Suprapubic skin (tissue), 4 donors: ENCODE measurements around the gene TMEM184B. TPM values are rescaled to one million over a fixed set of nuclear protein-coding genes. Genes with fewer than 3 reads are reported as not detected.

Source experiments
- DNase-seq, 2 donors: peaks; one replicate each; pipeline ENCODE4 v3.0.0-alpha.2; 2019; ENCODE audit warnings: low spot score in 2 of 2
- H3K27ac ChIP-seq: fragments of 200-600 bp; sonication (generic); one replicate; pipeline ENCODE4 v1.5.1; 2019
- H3K27me3 ChIP-seq: fragments of 200-600 bp; sonication (generic); one replicate; pipeline ENCODE4 v1.5.1; 2019
- H3K36me3 ChIP-seq: fragments of 200-600 bp; sonication (generic); one replicate; pipeline ENCODE4 v1.5.1; 2019
- H3K4me1 ChIP-seq: fragments of 200-600 bp; sonication (generic); one replicate; pipeline ENCODE4 v1.5.1; 2019
- H3K4me3 ChIP-seq: fragments of 200-600 bp; sonication (generic); one replicate; pipeline ENCODE4 v1.5.1; 2019; ENCODE audit warnings: mild to moderate bottlenecking
- H3K9me3 ChIP-seq: fragments of 200-600 bp; sonication (generic); one replicate; pipeline ENCODE4 v1.5.1; 2019
- CTCF ChIP-seq, 2 donors: fragments of 200-600 bp in 1 of 2; fragments of 450-650 bp in 1 of 2; sonication (generic) in 1 of 2; IDR thresholded peaks; one replicate each; pipeline ENCODE4 v1.5.1; 2016 to 2019; ENCODE audit warnings: antibody characterized with exemption in 2 of 2, mild to moderate bottlenecking in 1 of 2, moderate library complexity in 1 of 2
- EP300 ChIP-seq: sonication (generic); formaldehyde crosslinking; IDR thresholded peaks from one replicate; pipeline ENCODE4 v1.6.1; 2017; ENCODE audit warnings: antibody characterized with exemption
- POLR2A ChIP-seq, 2 donors: fragments of 450-650 bp; IDR thresholded peaks; one replicate each; pipeline ENCODE4 v1.6.1; 2017; ENCODE audit warnings: antibody characterized with exemption in 2 of 2, mild to moderate bottlenecking in 2 of 2, moderate library complexity in 2 of 2
- POLR2AphosphoS5 ChIP-seq, 3 donors: sonication (generic); formaldehyde crosslinking; IDR thresholded peaks; one replicate each; pipeline ENCODE4 v1.6.1; 2017; ENCODE audit warnings: antibody characterized with exemption in 3 of 3
- WGBS: methylation state at CpG from one replicate; pipeline ENCODE4 v1.1.5; 2018; 5-methylcytosine and 5-hydroxymethylcytosine counted together
- total RNA-seq, 4 donors: library from RNA; depleted of rRNA; stranded (reverse); fragments of >200 nt; gene quantifications; one replicate each; pipeline ENCODE4 v1.1.0, GENCODE V29; 2016

The TMEM184B gene
- total RNA-seq, 4 donors from 2014 or later = 41.5 to 54.9 (median 46.0) TPM

GRCh38 chr22:38295863-38296262 is 23.1 kb upstream of the TMEM184B start:
- 80% methylated on average over 3 of the region's 9 CpGs for WGBS
- H3K4me1 ChIP-seq = peaks cover 26% of the 10 kb centered on the region
- H3K27me3 ChIP-seq = no peaks in the 10 kb centered on the region
- H3K4me3 ChIP-seq = no peak overlapping the region
- TF ChIP-seq EP300 = no peak
- no peak for TF ChIP-seq POLR2AphosphoS5 (IDR thresholded peaks at IDR 0.05)
- TF ChIP-seq CTCF (IDR thresholded peaks at IDR 0.05) = no peak
- TF ChIP-seq POLR2A (IDR thresholded peaks at IDR 0.05) = no peak
- no peak for DNase-seq
- no peak overlapping the region for H3K27ac ChIP-seq
- H3K36me3 ChIP-seq = peaks cover 95% of the 10 kb centered on the region
- no peaks in the 10 kb centered on the region for H3K9me3 ChIP-seq

- H3K27ac ChIP-seq = peak overlapping the region; percentile 9
- peaks cover 20% of the 10 kb centered on the region for H3K4me1 ChIP-seq
- H3K4me3 ChIP-seq = no peak overlapping the region
- 92% methylated on average over 4 of the region's 6 CpGs for WGBS
- TF ChIP-seq CTCF (IDR thresholded peaks at IDR 0.05) = no peak
- no peak for TF ChIP-seq POLR2AphosphoS5 (IDR thresholded peaks at IDR 0.05)
- no peak for TF ChIP-seq POLR2A (IDR thresholded peaks at IDR 0.05)
- no peak for TF ChIP-seq EP300
- H3K27me3 ChIP-seq = no peaks in the 10 kb centered on the region
- H3K9me3 ChIP-seq = no peaks in the 10 kb centered on the region
- peaks cover 92% of the 10 kb centered on the region for H3K36me3 ChIP-seq
- no peak for DNase-seq
These were observed 22.5 kb upstream of the TMEM184B start for GRCh38 chr22:38295339-38295738.

- Histone ChIP-seq H3K36me3 (peaks cover 91% of the 10 kb centered on the region), H3K27ac (no peak overlapping the region)
- WGBS = 88% methylated on average over 5 of the region's 26 CpGs
These were observed 21.4 kb upstream of the TMEM184B start for GRCh38 chr22:38294193-38294592.

GRCh38 chr22:38292694-38293093 is 19.9 kb upstream of the TMEM184B start:
- Histone ChIP-seq H3K36me3 (peaks cover 81% of the 10 kb centered on the region), H3K27ac (peak overlapping the region; percentile 23)

More at GRCh38 chr22:38294193-38294592, 21.4 kb upstream of the TMEM184B start:
- no peaks in the 10 kb centered on the region for H3K9me3 ChIP-seq
- peaks cover 11% of the 10 kb centered on the region for H3K4me1 ChIP-seq
- no peak overlapping the region for H3K4me3 ChIP-seq
- TF ChIP-seq POLR2A (IDR thresholded peaks at IDR 0.05) = no peak
- TF ChIP-seq POLR2AphosphoS5 (IDR thresholded peaks at IDR 0.05) = no peak
- no peak for TF ChIP-seq CTCF (IDR thresholded peaks at IDR 0.05)
- TF ChIP-seq EP300 = no peak
- DNase-seq = no peak
- H3K27me3 ChIP-seq = no peaks in the 10 kb centered on the region

GRCh38 chr22:38291201-38291777 is 18.5 kb upstream of the TMEM184B start:
- Histone ChIP-seq H3K27ac (no peak overlapping the region), H3K4me3 (no peak overlapping the region), H3K36me3 (peaks cover 67% of the 10 kb centered on the region), H3K4me1 (peaks cover 6% of the 10 kb centered on the region), H3K27me3 (no peaks in the 10 kb centered on the region), H3K9me3 (no peaks in the 10 kb centered on the region)
- TF ChIP-seq POLR2AphosphoS5 (IDR thresholded peaks at IDR 0.05) = no peak
- TF ChIP-seq EP300 = no peak
- no peak for TF ChIP-seq POLR2A (IDR thresholded peaks at IDR 0.05)
- TF ChIP-seq CTCF (IDR thresholded peaks at IDR 0.05) = no peak
- WGBS = 73% methylated on average over 7 of the region's 22 CpGs
- no peak for DNase-seq

More at GRCh38 chr22:38292694-38293093, 19.9 kb upstream of the TMEM184B start:
- H3K4me3 ChIP-seq = no peak overlapping the region
- 86% methylated on average over 9 of the region's 9 CpGs for WGBS
- no peaks in the 10 kb centered on the region for H3K4me1 ChIP-seq
- DNase-seq = no peak
- no peaks in the 10 kb centered on the region for H3K27me3 ChIP-seq
- no peaks in the 10 kb centered on the region for H3K9me3 ChIP-seq
- TF ChIP-seq EP300 (no peak), POLR2AphosphoS5 (IDR thresholded peaks at IDR 0.05) (no peak), CTCF (IDR thresholded peaks at IDR 0.05) (no peak), POLR2A (IDR thresholded peaks at IDR 0.05) (no peak)
